Loucy (cell line): ENCODE measurements around the gene FEZF1.

Source experiments
- H2AFZ ChIP-seq: fragments of 200-600 bp; sonication (generic); 2 replicates; pipeline ENCODE4 v1.6.0; 2016; ENCODE audit warnings: antibody characterized with exemption, mild to moderate bottlenecking, low read length, moderate library complexity
- H3F3A ChIP-seq: fragments of 200-600 bp; 2 replicates; pipeline ENCODE4 v1.6.0; 2016; ENCODE audit warnings: antibody characterized with exemption, low read depth, mild to moderate bottlenecking
- H3K27me3 ChIP-seq: fragments of 200-600 bp; sonication (generic); 2 replicates; pipeline ENCODE4 v1.6.1; 2014; ENCODE audit warnings: low read length, mild to moderate bottlenecking; ENCODE audit not compliant: insufficient read depth, poor library complexity, severe bottlenecking
- H3K36me3 ChIP-seq: fragments of 200-600 bp; sonication (generic); 2 replicates; pipeline ENCODE4 v1.6.1; 2016; ENCODE audit warnings: low read length; ENCODE audit not compliant: insufficient read depth
- H3K4me1 ChIP-seq: fragments of 200-600 bp; sonication (generic); 2 replicates; pipeline ENCODE4 v1.5.1; 2014; ENCODE audit warnings: low read length, mild to moderate bottlenecking; ENCODE audit not compliant: insufficient read depth, poor library complexity, severe bottlenecking
- H3K4me2 ChIP-seq: fragments of 200-600 bp; sonication (generic); 2 replicates; pipeline ENCODE4 v1.6.0; 2014; ENCODE audit warnings: antibody characterized with exemption, low read length, low read depth, mild to moderate bottlenecking; ENCODE audit not compliant: poor library complexity, severe bottlenecking
- H3K4me3 ChIP-seq: fragments of 200-600 bp; sonication (generic); 2 replicates; pipeline ENCODE4 v1.5.1; 2014; ENCODE audit warnings: low read length, mild to moderate bottlenecking, mixed read lengths; ENCODE audit not compliant: poor library complexity, severe bottlenecking
- H3K79me2 ChIP-seq: fragments of 200-600 bp; sonication (generic); 2 replicates; pipeline ENCODE4 v1.6.1; 2014; ENCODE audit warnings: low read length; ENCODE audit not compliant: insufficient read depth
- H3K9ac ChIP-seq: fragments of 200-600 bp; sonication (generic); 2 replicates; pipeline ENCODE4 v1.6.0; 2014; ENCODE audit warnings: mild to moderate bottlenecking, low read depth, low read length, moderate library complexity; ENCODE audit not compliant: poor library complexity, severe bottlenecking
- H3K9me2 ChIP-seq: fragments of 200-600 bp; sonication (generic); replicated peaks from 2 replicates; pipeline ENCODE4 v1.6.1; 2016; ENCODE audit warnings: low read depth, low read length, mixed read lengths
- H3K9me3 ChIP-seq: fragments of 200-600 bp; sonication (generic); 2 replicates; pipeline ENCODE4 v1.6.1; 2014; ENCODE audit warnings: mild to moderate bottlenecking, antibody characterized with exemption, low read length, low read depth; ENCODE audit not compliant: insufficient read depth
- H4K20me1 ChIP-seq: fragments of 200-600 bp; sonication (generic); 2 replicates; pipeline ENCODE4 v1.6.0; 2014; ENCODE audit warnings: antibody characterized with exemption, low read length, mild to moderate bottlenecking; ENCODE audit not compliant: insufficient read depth, poor library complexity, severe bottlenecking
- EZH2phosphoT487 ChIP-seq: fragments of 200-600 bp; IDR thresholded peaks from 2 replicates; pipeline ENCODE4 v1.6.1; 2018; ENCODE audit warnings: antibody characterized with exemption, mild to moderate bottlenecking, moderate library complexity, borderline replicate concordance
- TF ChIP-seq, protein P1 (sequence below): fragments of 200-600 bp; sonication (generic); conservative IDR thresholded peaks from 2 replicates; pipeline ENCODE4 v1.5.1; 2014; ENCODE audit warnings: mild to moderate bottlenecking, antibody characterized with exemption, low read length

Gene FEZF1

DNA sequence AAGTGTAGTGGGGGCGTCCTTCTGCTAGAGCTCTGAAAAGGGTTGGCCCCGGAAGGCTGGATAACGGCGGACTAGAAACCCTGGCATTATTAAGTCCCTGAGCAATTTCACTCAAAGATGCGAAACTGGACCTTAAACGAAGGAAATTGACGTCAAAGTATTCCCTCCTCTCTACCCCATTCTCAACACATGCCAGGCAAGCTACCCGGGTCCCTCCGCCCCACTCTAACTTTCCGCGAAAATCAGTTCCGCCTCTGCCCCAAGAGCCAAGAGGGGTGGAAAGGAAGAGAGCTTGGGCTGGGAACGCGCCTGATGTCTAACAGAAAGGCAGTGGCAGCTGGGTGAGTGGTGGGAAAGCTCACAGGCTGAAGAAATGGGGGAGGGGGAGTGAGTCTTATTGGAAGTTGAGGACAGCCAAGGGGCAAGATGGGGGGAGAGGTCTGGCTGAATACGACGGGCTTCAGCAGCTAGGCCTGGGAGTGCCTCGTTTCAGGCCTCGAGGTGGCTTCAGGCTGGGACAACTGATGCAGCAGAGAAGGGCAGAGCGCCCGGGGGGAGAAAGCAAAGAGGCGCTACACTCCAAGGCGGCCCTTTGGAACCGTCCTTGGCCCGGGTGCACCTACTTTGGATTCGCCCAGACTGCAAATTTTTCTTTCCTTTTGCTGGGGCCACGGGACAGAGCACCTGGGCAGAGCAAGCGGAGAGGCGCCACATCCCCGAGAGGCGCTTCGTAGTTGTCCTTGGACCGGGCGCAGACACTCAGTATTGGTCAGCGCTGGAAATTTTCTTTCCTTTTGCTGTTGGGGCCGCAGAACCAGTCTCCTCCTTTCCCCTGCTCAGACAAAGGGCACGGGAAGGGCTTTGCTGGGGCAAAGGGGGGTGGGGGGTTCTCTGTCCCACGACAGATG, 2.0 kb upstream of the FEZF1 start:
- H3K9me2 ChIP-seq, result no peaks in the 10 kb centered on the region
- H3K27me3 ChIP-seq, result no peaks in the 10 kb centered on the region
- TF ChIP-seq EZH2phosphoT487, result no peak
- TF ChIP-seq, protein P1, sequence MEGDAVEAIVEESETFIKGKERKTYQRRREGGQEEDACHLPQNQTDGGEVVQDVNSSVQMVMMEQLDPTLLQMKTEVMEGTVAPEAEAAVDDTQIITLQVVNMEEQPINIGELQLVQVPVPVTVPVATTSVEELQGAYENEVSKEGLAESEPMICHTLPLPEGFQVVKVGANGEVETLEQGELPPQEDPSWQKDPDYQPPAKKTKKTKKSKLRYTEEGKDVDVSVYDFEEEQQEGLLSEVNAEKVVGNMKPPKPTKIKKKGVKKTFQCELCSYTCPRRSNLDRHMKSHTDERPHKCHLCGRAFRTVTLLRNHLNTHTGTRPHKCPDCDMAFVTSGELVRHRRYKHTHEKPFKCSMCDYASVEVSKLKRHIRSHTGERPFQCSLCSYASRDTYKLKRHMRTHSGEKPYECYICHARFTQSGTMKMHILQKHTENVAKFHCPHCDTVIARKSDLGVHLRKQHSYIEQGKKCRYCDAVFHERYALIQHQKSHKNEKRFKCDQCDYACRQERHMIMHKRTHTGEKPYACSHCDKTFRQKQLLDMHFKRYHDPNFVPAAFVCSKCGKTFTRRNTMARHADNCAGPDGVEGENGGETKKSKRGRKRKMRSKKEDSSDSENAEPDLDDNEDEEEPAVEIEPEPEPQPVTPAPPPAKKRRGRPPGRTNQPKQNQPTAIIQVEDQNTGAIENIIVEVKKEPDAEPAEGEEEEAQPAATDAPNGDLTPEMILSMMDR, result no peak
- no peaks in the 10 kb centered on the region for H3K4me1 ChIP-seq
- no peak overlapping the region for H3K4me2 ChIP-seq
- no peaks in the 10 kb centered on the region for H3K36me3 ChIP-seq
- H3K9ac ChIP-seq, result no peak overlapping the region
- H3K4me3 ChIP-seq, result no peak overlapping the region
- H3F3A ChIP-seq, result no peaks in the 10 kb centered on the region
- no peak overlapping the region for H2AFZ ChIP-seq
- H4K20me1 ChIP-seq, result no peaks in the 10 kb centered on the region
- no peaks in the 10 kb centered on the region for H3K9me3 ChIP-seq
- H3K79me2 ChIP-seq, result no peaks in the 10 kb centered on the region

DNA sequence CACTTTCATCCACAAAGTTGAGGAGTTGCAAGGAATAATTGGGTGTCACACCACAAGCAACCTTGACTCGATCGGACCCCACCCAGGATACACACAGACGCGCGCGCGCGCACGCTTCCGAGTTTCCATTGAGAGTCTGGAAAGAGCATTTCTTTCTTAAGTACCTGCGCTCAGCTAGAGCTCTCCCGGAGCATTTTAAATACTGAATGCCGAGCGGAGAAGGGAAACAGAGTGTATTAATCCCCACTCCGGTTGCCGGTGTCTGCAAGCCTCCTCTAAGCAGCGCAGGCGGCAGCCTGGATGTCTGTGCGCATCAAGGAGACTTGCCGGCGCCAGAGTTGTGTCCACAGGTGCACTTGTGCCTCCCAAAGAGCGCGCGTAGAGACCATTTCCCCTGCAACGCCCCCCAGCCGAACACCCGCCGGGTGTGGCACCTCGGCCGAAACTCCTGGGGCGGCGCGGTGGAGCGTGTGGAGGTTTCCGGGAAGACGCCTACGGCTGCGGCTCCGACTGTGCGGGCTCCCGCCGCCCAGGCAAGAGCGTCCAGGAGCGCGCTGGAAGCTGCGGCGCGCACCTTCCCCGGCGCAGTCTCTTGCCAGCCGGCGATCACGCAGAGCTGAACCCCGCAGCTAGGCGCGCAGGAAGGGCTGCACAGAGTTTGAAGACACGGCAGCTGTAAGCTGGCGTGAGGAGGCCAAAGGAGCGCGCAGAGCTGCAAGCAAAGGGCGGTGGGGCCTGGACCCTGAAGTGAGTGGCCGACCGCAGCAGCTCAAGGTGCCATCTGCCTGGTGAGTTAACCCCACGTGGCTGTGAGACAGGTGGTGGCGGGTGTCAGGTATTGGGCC, 1.1 kb upstream of the FEZF1 start:
- Histone ChIP-seq H3K27me3 (no peaks in the 10 kb centered on the region), H3K9me2 (no peaks in the 10 kb centered on the region), H3K4me1 (no peaks in the 10 kb centered on the region), H3K9me3 (no peaks in the 10 kb centered on the region), H3K4me3 (no peak overlapping the region), H3K36me3 (no peaks in the 10 kb centered on the region), H3K9ac (no peak overlapping the region), H3K79me2 (no peaks in the 10 kb centered on the region), H3F3A (no peaks in the 10 kb centered on the region), H4K20me1 (no peaks in the 10 kb centered on the region), H3K4me2 (no peak overlapping the region), H2AFZ (no peak overlapping the region)
- TF ChIP-seq, protein P1, result no peak
- TF ChIP-seq EZH2phosphoT487, result no peak

DNA sequence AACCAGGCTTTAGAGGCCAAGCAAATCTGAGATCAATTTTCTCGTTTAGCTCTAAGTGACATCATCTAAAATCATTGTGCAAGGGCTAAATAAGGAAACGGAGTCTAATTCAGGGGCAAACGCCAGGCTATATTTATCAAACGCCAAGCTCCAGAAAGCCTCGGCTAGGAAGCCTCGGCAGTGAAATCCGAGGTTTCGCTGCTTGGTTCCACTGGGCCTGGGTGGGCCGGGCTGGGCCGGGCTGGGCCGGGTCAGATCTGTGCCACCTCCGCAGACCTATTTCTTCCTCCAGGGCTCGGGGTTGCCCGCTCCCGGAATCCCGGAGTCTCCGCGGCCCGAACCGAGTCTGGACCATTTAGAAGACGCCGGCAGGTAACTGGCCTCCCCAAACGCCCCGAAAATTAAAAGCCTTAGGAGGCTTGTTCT, 459 bp upstream of the FEZF1 start:
- H3K9me2 ChIP-seq, result no peaks in the 10 kb centered on the region
- H2AFZ ChIP-seq, result no peak overlapping the region
- H3K4me2 ChIP-seq, result no peak overlapping the region
- H3K4me3 ChIP-seq, result no peak overlapping the region
- H3K9me3 ChIP-seq, result no peaks in the 10 kb centered on the region
- H3K9ac ChIP-seq, result no peak overlapping the region
- no peaks in the 10 kb centered on the region for H3F3A ChIP-seq
- H3K27me3 ChIP-seq, result no peaks in the 10 kb centered on the region
- H4K20me1 ChIP-seq, result no peaks in the 10 kb centered on the region
- H3K4me1 ChIP-seq, result no peaks in the 10 kb centered on the region
- H3K36me3 ChIP-seq, result no peaks in the 10 kb centered on the region
- TF ChIP-seq EZH2phosphoT487, result no peak
- TF ChIP-seq, protein P1, result no peak
- H3K79me2 ChIP-seq, result no peaks in the 10 kb centered on the region
